Fibroblast of upper back skin (primary cell): ENCODE data around the gene SLC26A4.
A peak's percentile ranks its signal among the peaks of the same experiment; 100 is the strongest.

Source experiments
- DNase-seq: peaks from one replicate; pipeline ENCODE4 v3.0.0-alpha.2; 2013

Gene SLC26A4

DNA sequence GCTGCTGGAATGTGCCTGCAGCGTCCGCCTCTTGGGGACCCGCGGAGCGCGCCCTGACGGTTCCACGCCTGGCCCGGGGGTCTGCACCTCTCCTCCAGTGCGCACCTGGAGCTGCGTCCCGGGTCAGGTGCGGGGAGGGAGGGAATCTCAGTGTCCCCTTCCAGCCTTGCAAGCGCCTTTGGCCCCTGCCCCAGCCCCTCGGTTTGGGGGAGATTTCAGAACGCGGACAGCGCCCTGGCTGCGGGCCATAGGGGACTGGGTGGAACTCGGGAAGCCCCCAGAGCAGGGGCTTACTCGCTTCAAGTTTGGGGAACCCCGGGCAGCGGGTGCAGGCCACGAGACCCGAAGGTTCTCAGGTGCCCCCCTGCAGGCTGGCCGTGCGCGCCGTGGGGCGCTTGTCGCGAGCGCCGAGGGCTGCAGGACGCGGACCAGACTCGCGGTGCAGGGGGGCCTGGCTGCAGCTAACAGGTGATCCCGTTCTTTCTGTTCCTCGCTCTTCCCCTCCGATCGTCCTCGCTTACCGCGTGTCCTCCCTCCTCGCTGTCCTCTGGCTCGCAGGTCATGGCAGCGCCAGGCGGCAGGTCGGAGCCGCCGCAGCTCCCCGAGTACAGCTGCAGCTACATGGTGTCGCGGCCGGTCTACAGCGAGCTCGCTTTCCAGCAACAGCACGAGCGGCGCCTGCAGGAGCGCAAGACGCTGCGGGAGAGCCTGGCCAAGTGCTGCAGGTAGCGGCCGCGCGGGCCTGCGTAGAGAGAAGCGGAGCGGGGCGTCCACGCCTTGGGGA lies 645 bp downstream of the SLC26A4 start:
- peak; percentile 23 for DNase-seq

DNA sequence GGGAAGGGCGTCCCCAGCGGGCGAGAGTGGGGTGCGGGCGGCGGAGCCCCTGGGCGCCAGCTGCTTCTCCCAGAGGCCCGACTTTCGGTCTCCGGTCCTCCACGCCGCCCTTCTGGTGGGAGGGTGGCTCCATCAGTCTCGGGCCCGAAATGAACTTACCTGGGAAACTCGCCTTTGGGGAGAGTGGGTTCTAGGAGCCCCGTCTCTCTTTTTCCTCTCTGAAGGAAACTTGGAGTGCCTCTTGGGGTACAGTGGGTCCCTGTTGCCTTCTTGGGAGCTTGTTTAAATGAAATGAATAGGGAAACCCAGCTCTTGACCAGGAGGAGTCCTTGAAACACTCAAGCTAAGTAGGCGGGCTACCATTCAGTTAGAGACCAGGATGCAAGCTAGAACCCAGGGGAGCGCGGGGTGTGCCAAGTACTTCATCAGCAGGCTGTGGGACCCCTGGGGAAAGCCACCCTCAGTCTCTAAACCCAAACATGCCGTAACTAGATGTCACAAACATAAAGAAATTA lies 1.3 kb downstream of the SLC26A4 start:
- DNase-seq: no peak

DNA sequence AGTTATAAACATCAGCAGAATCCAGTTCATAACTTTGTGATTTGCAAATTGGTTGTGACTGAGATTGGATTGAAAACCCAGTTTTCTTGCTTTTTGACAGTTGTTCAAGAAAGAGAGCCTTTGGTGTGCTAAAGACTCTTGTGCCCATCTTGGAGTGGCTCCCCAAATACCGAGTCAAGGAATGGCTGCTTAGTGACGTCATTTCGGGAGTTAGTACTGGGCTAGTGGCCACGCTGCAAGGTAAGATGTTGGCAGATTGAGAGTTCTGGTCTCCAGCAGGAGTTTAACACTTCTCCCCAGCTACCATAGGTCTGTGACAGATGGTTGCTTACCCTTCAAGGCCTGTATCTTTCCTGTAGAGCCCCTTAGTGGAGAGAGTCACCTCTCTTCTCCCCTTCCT lies 2.6 kb downstream of the SLC26A4 start:
- DNase-seq: no peak

DNA sequence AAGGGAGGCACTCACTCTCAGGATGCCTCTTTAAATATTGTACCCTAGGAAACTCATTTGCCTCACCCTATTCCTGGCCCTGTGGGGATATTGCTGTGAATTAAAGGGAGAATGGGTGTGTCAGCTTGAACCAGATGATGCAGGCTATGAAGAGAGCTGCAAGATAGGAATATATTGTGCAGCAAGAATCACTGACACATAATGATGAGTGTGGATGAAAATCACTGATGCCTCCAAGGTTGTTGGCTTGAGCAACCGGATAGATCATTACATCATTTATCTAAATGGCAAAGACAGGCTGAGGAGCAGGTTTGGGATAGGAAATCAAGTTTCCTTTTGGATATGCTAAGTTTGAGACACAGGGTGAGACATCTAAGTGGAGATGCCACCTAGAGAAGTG lies 6.2 kb downstream of the SLC26A4 start:
- no peak for DNase-seq

DNA sequence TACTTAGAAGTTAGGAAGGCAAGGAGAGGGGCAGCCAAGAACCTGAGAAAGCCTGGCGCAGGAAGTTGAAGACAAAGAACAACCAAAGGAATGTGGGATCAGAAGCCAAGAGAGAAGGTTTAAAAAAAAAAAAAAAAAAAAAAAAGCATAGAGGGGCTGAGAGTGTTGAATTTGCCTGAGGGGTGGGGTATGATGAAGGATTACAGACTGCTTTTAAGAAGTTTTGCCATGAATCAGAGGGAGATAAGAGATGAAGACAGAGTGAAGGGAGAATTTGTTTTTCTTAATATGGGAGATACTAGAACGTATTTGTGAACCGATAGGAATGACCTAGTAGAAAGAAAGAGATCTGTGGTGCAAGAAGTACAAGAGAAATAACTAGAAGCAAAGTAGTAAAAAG lies 6.7 kb downstream of the SLC26A4 start:
- no peak for DNase-seq

DNA sequence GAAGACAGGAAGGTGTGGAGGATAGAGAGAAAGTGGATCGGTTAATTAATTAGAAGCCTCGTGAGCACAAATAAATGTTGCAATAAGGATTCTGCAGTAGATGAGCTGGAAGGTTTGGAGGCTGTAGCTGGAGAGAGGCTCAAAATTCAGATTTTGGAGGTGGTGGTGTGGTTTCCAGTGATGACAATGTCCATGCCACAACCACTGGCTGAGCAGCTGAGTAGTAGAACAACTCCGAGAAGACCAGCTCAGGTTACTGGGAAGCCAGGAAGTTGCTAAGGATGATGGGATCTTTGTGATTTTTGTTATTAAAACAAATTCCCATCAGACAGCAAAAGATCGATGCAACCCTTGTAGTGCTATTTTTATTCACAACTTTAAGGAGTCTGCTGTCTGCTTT lies 7.7 kb downstream of the SLC26A4 start:
- no peak for DNase-seq

DNA sequence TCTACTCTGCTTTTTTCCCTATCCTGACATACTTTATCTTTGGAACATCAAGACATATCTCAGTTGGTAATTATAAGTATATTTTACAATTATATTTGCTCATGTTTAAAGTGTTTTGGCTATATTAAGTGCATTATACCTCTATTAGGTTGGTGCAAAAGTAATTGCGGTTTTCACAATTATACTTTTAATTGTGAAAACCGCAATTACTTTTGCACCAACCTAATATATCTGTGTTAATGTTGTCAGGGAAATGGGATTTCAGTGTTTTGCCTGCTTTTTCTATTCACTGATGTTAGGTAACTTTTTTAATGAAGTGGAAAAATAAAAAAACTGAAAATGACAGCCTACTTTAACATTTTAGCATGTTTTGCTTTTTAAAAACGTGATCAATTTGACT lies 11.6 kb downstream of the SLC26A4 start:
- no peak for DNase-seq

DNA sequence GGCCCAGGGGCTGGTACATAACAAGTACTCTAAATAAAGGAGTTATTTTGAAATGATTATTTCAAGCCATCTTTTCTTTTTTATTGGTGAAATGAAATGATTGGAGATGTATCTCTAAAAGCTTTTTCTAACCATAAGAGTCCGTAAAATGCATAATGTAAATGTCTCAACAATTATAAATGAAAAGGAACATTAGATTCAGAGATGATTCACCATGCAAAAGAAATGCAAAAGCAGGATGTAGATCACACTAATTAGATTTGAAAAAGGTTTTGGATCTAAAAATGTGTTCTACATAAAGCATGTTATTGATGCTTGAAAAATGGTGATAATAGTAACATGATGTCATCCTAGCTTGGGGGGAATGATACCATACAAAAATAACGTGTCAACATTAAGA lies 15.6 kb downstream of the SLC26A4 start:
- DNase-seq: no peak

DNA sequence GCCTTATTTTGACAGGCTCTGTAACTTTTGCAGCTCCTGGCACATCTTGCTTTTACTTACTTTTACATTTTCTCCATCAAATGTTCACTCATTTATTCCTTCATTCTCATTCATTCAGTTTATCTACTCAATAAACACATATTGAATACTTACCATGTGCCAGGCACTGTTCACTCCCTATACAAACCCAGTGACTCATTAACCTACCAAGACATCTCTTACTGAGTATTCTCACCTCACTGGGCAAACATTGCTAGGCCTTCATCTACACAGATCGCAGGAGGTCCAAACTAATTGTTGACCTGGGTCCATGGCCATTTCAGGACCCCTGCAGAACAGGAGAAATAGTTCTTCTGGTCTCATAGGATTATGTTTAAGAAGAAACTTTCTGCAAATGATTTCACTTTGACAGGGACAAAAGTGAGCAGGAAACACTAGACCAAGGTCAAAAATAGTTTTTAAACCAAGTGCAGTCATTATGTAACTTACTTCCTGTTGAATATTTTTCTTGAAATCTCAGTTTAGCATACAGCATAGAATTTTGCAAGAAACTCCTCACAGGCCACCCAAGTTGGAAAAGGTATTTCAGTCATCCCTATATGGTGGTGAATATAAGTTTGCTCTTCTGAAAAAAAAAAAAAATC lies 17.6 kb downstream of the SLC26A4 start:
- no peak for DNase-seq

DNA sequence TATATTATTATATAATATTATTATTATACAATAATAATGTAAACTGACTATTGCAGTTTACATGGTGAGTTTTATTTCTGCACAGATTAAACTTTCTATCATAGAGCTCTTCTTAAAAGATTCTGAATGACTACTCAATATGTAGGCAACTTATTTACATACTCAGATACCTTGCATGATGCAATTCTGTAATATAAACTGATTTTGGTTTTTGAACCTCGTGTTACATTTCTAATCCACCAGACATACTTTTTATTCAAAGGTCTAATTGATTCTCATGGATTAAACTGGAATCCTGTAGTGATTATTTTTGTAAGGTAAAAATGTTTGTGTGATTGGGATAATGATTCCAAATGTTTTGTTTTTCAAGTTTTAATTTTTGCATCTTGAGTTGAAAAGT lies 19.9 kb downstream of the SLC26A4 start:
- no peak for DNase-seq

DNA sequence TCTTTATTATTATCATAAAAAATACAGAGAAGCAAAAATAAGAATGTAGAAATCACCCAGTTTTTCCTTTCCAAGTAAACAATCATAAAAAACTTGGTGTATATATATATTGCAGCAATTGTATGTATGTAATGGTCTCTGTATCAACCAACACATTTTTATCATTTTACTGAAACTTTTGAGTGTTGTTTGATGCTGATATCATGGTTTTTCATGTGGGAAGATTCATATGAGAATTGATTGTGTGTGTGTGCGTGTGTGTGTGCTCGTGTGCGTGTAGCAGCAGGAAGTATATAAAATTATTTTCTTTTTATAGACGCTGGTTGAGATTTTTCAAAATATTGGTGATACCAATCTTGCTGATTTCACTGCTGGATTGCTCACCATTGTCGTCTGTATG lies 22.3 kb downstream of the SLC26A4 start:
- DNase-seq: no peak

DNA sequence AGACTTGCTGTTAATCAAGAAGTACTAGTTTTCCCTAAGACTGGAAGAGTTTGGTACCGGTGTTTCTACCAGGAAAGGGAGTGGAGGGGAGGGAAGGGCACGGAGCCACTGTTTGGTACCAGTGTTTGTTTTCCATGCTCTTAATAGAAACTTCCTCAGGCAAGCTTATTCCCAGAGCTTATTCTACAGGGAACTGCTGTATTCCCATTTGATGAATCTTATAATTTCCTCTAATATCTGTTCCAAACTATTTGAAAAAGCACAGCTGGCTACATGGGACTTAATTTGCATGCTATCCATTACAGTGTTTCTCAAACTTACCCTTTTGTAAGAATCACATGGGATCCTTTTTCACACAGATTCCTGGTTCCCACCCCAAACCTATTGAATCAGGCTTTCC lies 23.7 kb downstream of the SLC26A4 start:
- DNase-seq: no peak

DNA sequence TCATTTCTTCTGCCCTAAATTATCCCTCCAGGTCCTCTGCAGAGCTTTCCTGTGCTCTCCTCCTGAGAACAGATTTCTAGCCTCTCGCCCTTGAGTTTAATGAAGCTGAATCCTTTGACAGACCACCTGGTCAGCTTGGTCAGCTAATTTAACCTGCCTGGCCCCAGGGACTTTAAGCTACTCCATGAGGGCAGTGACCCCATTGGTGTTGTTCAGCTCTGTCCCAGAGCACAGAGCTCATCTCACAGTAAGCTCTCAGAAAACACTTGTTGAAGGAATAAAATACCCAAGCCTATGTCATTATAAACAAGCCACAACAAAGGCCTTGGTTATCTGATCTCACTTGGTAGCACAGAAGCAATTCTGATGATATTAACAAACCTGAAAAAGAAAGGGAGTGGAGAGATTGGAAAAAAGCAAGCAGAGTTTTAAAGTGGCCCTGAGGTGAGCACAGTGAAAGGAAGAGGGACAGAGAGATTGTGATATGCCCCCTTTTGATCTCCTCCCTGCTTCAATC lies 24.4 kb downstream of the SLC26A4 start:
- no peak for DNase-seq

DNA sequence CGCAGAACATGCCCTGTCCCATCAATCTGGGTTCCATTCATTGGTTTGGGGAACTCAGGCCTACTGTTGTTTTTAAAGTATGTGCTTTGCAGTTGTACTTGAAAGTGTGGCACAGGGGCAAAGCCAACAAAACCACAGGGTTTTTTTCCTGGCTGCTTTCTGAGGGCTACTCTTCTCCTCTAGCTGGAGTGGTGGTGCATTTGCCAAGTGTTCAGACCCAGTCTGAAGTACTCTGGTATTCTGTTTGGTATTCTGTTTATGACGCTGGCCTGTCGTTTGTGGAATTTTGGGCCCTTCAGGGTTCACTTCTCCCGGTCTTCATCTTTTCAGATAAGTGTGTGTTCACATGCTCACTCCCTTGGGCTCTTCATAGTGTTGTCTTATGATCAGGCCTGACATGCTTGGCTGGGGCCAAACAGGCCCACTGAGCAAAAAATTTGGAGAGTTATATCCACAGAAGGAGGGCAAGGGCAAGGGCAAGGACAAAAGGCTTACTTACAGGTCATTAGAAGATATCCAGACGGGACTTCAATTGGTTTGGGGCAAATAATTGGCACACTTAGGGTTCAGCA lies 26.3 kb downstream of the SLC26A4 start:
- no peak for DNase-seq

DNA sequence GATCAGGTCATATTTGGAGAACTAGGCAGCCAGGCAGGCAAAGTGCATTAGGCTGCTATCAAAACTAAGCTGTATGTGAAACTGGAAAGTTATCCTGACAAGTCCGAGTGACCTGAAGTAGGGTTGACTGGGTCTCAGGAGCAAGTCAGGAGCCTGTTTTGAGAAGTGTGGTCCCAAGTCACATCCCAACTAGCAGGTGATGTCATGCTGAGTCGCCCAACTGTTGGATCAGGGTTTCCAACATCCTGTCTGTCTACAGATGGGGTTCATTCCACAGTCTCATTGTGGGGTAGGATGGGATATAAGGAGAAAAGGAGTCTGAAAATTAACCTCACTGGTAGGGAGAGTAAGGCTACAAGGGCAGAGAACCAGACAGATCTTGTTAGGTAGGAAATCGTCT lies 27.0 kb downstream of the SLC26A4 start:
- peak; percentile 26 for DNase-seq

DNA sequence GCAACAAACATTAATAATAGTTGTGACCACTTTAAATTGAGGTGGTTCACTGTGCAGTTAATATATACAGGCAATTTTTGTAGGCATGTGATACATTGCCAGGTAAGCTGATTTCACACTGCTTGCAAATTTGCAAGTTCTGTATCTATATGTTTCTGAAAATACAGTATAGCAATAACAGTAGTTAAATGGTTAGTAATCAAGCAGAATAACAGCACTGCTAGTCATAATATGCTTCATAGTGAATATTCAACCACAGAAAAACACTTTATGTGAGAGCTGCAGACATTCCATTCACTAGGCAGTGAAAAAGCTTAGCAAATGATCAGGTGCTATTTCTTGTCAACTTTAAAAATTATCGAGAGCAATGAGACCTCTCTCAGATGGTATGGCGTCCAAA lies 28.9 kb downstream of the SLC26A4 start:
- DNase-seq: no peak

DNA sequence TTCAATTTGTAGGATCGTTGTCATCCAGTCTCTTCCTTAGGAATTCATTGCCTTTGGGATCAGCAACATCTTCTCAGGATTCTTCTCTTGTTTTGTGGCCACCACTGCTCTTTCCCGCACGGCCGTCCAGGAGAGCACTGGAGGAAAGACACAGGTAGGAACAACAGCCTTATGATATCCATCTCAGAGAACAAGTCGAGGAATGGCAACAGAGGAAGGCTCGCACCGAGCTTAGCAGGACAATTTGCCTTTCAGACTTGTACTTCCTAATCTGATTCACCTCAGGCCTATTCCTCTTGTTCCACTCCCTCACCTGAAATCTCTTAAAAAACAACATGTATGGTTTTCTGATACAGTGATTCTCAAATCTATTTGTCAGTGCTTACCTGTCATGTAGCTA lies 29.5 kb downstream of the SLC26A4 start:
- DNase-seq: no peak

DNA sequence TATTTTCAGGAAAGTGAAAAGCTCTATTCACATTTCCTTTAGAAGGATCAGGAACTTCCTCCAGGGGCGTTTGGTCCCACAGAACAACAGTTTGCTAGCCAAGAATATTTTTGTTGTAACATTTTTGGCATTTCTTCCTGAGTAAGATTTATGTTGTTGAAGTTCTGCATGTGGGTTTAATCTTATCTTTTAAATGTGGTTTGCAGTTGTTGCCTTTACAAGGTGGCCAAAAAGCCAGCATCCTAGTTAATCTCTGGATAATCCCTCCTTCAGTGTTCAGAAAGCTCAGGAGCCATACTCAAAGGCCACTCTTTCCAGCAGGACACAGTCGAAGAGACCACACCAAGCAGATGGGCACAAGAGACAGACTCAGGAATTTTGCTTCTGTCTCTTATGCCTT lies 30.0 kb downstream of the SLC26A4 start:
- peak; percentile 74 for DNase-seq

DNA sequence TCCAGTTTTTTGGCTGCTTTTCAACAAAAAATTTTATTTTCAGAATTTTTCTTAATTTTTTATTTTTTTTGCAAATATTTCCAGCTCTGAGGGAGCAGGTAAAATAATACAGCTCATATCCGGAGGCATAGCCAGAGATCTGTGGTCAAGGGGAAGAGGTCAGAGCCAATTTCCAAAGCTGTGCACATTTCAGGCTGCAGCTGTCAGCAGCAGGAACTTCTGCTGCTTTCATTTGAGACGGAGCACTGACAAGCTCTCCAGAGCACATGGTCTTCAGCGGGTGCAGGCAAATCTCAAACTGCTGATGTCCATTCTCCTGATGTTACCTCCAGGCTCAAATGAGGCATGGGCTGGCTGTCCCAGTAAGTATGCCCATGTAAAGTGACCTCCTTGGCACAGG lies 31.1 kb downstream of the SLC26A4 start:
- DNase-seq: peak; percentile 60

DNA sequence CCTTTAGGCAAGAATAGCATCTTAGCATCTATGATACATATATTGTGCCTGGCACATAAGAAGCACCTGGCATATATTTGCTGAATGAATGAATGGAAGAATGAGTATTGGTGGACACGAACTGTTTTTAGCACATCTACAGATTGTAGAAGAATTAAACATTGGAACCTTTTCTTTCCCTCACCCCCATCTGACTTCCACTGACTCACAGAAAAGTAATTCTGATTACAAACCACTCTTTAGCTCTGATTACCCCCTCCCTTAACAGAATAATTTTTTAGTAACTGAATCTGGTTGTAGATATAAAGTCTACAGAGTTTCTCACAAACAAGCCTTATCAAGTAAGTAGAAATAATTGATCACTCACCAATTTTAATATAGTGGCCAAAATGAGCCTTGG lies 31.9 kb downstream of the SLC26A4 start:
- DNase-seq: peak; percentile 40

DNA sequence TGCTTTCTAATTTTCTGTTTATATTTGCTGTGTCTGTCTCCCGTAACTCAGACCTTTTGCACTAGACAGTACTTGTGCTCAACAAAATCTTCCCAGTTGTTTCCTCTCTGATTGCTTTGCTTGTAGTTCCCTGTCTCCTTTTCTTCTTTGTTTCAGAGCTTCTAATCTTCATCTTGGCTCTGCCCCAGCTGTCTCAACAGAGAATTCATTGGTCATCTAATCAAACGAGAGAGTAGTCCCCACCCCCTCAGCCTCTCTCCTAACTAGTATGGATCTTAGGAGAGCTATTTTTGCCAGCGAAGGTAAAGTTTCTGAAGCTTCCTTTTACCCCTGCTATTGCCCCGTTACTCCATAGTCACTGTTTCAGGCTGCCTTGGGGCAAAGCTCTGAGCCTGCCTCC lies 32.8 kb downstream of the SLC26A4 start:
- no peak for DNase-seq

DNA sequence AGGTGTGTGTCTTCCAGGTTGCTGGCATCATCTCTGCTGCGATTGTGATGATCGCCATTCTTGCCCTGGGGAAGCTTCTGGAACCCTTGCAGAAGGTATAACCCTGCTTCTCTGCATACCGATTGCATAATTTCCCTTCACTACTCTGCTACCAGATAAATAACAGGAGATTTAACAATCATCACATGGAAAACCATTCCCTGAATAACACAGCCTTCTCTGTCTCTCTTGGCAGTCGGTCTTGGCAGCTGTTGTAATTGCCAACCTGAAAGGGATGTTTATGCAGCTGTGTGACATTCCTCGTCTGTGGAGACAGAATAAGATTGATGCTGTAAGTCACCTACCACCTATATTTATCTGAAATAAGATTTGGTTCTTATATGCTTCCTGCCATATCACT lies 33.8 kb downstream of the SLC26A4 start:
- peak; percentile 66 for DNase-seq

DNA sequence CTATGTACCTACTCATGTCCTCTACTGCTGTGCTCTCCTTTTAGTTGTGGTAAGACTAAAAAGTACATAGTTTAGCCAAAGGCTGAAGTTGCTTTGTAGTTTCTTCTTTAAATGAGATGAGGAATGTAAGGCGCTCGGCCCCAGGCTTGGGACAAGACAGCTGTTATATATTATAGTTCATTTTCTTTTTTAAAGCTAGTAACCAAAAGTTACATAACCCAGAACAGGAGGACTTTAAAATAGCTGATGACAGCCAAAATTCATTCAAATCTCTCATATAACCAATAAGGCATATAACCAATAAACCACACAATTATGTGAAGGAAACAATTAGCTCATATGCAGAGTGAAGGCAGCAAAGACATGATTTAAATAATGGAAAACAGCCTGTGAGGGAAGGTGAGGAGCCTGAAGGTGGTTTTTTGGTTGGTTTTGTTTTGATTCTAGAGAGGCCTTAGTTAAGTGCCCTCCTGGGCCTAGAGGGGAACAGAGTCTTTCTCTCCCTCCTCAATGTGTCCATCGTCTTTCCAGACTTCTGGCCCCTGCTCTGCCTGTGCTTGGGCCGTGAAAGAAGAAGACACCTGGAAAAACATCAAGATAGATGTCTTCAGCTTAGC lies 35.8 kb downstream of the SLC26A4 start:
- peak; percentile 64 for DNase-seq
